GM23338 (cell line): Measurements from ENCODE around the gene EPHB2.

Source experiments
- CTCF ChIP-seq, 2 experiments: fragments of 200-600 bp in 1 of 2; sonication (generic) in 1 of 2; conservative IDR thresholded peaks; 2 replicates each; pipeline versions ENCODE4 v1.5.1 to v1.6.1; 2016 to 2017; ENCODE audit warnings: antibody characterized with exemption in 2 of 2, low read depth in 2 of 2, mild to moderate bottlenecking in 2 of 2, moderate library complexity in 1 of 2
- POLR2AphosphoS5 ChIP-seq: IDR thresholded peaks from 2 replicates; pipeline ENCODE4 v1.6.1; 2016; ENCODE audit warnings: antibody characterized with exemption, low read depth

GRCh38 chr1:22910986-22911651 lies 200.5 kb downstream of the EPHB2 start:
- TF ChIP-seq POLR2AphosphoS5 (no peak), CTCF (conservative IDR thresholded peaks at IDR 0.05; ENCODE audit: low read depth in 2 of 2) (no peak)
